GDM1 (cell line): Measurements from ENCODE around the gene TRIM50.
"Not testable (repeated sequence)": the region's sequence is repeated elsewhere in the genome, so short reads cannot be mapped to it uniquely, and the experiment has no call there.

ENCODE experiments used
- DNase-seq: peaks from one replicate; lab custom pipeline; 2025; lab: John Stamatoyannopoulos, UW

Gene TRIM50

DNA sequence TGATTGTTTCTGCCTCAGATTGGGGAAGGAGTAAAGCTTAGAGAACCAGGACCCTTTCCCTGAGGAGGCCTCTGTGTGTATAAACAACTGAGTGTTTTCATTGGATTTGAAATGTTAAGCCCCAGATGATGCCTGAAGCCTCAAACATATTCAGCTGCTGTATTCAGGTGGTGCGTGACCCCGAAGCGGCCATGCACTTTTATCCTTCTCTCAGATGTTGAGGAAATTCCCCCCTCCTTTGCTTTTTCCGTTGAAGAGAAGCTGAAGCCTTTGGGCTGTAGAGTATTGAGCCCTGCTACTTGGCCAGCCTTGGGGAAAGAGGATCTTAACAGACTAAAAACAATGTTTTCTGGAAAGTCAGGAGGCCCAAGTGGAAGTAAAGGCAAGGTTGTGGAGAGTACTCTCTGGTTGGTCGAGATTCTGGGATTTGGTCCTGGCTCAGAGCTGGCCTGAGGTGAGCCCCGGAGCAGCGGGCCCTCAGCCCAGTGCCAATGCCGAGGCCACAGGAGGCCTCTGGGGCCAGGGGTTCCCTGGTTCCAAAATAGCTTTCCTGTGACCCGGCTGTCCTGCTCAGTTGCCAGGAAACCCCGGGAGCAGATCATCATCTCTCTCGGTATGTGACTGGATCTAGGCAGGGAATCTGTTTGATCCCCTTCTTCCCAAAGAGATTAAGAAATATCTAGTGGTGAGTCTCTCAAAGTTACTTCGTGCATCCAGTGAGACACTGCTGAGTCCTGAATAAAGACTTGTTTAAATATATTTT is 22.6 kb upstream of the TRIM50 start:
- no peak for DNase-seq

- DNase-seq = no peak
Measured at GRCh38 chr7:73349763-73350162, 21.9 kb upstream of the TRIM50 start.

GRCh38 chr7:73345951-73346350 is 18.1 kb upstream of the TRIM50 start:
- DNase-seq = no peak

DNA sequence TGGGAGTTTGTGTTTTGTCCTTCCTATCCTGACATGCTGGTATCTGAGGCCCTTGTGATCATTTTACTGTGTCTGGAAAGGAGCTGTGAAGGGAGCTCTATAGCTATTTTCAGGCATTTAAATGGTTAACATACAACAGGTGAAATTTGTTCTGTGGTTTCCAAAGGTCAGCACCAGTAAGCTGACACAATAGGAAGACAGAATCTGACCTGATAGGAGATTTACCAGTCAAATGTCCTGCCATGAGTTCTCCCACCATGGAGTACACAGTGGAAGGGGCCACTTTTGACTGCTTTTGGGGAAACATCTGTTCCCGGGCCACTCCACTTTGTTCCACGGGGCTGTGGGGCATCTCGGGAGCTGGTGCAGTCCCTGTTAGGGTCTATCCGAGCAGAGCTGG is 17.7 kb upstream of the TRIM50 start:
- DNase-seq = no peak

- DNase-seq = no peak
Measured at GRCh38 chr7:73343671-73344380, 15.9 kb upstream of the TRIM50 start.

DNA sequence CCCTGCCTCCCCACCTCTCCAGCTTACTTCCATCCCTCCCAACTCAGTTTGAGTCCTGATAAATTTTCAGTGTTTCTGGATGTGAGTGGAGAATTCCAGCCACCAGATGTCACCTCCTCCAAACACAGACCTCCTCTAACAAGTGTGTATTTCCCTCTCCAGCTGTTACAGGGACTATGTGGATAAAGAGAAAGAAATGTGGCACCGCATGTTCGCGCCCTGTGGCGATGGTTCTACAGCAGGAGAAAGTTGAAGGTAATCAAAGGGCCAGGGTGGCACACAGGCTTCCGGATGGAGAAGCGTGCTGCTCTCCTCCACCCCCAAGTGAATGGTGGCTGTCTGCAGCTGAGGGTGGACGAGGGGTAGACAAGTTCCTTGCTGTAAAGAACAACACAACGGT is 14.8 kb upstream of the TRIM50 start:
- no peak for DNase-seq

DNA sequence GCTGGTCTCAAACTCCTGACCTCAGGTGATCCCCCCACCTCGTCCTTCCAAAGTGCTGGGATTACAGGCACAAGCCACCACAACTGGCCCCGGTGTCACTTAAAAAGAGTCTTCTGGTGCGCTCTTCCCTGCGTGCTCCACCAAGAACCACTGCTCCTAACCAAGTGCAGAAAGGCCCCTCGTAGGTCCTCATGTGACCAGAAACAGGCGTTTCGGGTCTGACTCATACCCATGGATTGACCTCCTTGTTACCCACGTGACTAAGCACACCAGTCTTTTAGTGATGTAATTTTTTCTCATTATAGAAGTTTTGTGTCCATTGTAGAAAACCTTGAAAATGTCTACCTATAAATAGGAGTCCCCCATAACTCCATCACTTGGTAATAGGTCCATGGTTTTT is 14.0 kb upstream of the TRIM50 start:
- no peak for DNase-seq

GRCh38 chr7:73340514-73340913 is 12.6 kb upstream of the TRIM50 start:
- DNase-seq = no peak

DNA sequence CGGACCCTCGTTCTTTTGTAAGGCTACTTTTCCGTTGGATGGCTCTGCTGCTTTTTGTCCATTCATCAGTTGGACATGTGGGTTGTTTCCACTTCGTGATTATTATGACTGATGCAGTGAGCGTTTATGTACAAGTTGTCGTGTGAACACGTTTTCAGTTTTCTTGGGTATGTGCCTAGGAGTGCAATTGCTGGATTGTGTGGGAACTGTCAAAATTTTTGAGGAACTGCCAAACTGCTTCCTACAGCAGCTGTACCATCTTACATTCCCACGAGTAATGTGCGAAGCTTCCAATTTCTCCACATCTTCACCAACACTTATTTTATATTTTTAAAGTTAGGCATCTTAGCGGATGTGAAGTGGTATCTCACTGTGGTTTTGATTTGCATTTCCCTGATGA is 10.4 kb upstream of the TRIM50 start:
- DNase-seq = no peak

DNA sequence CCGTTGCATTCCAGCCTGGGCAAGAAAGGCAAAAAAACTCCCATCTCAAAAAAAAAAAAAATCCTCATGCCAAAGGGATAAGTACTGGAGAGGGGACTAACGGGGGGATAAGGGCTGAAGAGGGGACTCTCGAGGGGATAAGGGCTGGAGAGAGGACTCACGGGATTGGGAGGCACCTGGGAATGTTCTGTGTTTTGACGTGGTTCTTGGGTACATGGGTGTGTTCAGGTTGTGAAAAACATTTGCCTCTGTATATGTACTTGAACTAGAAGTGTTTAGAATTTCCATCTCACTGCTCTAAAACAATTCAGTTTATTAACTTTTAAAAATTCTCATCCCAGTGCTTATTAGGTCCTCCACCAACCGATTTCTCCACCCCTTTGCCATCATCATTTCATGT is 4.6 kb upstream of the TRIM50 start:
- DNase-seq = no peak

DNA sequence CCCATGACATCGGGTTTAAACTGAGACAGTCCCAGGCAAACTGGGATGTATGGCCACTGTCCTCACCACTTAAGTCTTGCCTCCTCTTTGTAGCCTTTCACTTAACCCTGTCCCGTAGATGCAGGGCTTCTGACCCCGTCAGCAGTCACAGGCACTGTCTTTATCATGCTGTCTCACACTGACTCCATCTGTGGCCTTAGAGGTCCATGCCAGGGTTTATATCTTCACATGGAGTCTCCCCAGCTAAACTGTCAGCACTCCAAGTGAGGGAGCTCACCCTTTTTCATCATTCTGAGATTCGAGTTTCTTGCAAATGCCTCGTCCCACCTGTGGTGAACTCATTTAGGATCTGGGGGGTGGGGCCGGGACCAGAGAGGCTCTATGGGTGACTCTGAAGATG is 2.9 kb upstream of the TRIM50 start:
- no peak for DNase-seq

DNA sequence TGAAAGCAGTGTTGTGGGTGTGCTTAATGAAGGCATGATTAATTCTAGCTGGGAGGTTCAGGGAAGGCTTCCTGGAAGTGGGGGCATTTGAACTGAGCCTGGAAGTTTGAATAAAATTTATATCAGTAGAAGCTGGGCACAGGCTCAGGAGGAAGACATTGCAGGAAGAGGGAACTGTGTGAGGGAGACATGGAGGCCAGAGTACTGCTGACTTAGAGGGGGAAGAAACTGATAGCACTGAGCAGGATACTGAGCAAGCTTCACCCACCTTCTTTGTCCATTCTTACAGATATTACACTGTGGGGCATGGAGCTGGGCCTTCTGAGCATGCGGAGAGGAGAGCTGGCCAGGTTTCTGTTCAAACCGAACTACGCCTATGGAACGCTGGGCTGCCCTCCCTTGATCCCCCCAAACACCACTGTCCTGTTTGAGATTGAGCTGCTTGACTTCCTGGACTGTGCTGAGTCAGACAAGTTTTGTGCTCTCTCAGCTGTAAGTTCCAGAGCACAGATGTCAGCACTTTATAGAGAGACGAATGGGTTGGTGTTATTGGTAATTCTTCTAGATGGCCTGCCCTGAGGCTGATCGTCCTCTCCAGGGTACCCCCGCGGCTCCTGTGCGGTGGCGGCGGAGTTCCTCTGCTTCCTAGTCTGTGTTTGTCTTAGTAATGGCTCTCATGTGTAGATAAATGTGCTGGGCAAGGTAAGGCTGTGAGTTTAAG is 2.1 kb upstream of the TRIM50 start:
- no peak for DNase-seq

- DNase-seq = no peak
Measured at GRCh38 chr7:73328696-73329095, 814 bp upstream of the TRIM50 start.

- DNase-seq = not testable (repeated sequence)
Measured at GRCh38 chr7:73327449-73327848, 433 bp downstream of the TRIM50 start.

- DNase-seq = not testable (repeated sequence)
Measured at GRCh38 chr7:73325424-73325823, 2.5 kb downstream of the TRIM50 start.

GRCh38 chr7:73324081-73324845 is 3.6 kb downstream of the TRIM50 start:
- not testable (repeated sequence) for DNase-seq

DNA sequence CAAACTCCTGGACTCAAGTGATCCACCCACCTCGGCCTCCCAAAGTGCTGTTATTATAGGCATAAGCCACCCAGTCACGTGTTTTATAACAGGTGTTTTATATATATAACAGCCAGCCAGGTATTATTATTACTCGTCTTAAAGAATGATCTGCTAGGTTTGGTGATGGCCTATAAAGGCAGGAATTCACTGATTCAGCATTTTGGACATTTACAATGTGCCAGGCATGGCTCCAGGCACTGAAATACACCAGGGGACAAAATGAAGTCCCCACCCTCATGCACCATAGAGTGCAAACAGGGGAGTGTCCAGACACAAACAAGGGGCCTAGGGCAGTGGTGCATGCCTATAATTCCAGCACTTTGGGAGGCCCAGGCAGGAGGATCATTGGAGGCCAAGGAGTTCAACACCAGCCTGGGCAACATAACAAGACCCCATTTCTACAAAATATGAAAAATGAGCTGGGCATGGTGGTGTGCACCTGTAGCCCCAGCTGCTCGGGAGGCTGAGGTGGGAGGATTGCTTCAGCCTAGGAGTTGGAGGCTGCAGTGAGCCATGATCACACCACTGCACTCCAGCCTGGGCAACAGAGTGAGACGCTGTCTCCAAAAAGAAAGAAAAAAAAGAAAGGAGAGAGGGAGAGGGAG is 4.3 kb downstream of the TRIM50 start:
- not testable (repeated sequence) for DNase-seq

DNA sequence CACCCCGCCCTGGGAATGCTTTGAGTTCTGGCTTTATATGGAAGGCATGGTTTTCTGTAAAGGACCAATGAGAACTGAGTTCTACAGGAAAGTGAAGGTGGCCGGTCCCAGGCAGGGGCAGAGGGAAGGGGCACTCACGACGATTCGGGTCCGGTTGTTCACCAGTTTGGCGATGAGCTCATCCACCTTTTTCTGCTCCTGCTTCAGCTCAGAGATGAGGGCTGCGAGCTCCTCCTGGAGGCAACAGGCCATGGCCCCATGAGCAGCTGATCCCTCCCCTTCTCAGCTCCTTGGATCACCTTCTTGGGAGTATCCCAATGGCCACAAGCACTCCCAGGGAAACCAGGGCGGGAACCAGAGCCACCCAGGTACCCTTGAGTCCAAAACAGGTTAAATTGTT is 7.9 kb downstream of the TRIM50 start:
- DNase-seq = not testable (repeated sequence)

DNA sequence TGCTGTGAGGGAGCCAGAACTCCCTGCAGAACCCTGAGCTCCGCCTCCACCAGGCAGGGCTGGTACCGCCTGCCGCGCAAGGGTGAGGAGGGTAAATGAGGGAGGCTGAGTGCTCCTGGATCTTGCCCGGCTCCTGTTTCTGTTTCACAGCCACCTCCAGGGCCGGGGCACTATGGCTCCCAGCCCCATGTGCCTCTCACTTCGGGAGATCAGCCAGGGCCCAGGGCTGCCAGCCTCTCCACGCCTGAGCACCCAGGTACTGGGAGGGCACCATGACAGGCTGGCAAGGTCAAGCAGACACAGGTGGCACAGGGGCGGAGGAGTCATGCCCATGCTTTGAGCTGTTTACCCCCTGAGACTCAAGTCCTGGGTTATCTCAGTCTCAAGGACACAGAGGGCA is 8.3 kb downstream of the TRIM50 start:
- not testable (repeated sequence) for DNase-seq

GRCh38 chr7:73318656-73319204 is 9.2 kb downstream of the TRIM50 start:
- DNase-seq = not testable (repeated sequence)

DNA sequence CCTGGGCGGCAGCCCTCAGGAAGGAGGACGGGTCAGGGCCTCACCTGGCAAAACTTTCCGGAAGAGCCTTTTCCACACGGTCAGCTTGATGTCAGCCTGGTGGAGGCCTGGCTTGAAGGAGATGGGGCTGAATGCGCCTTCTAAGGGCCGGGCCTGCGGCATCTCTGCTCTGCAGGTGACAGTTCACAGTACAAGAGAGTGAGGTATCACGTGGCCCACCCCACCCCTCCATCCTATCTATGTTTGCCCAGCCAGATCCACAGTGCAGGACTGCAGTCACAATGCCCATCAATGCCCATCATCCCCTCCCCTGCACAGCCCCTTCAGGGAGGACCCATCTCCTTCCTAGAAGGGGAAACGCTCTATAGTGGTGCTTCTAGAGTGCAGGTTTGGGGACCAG is 11.4 kb downstream of the TRIM50 start:
- no peak for DNase-seq
